GM23338 (cell line): ENCODE measurements around the gene ADGRD1. TPM values are rescaled to one million over a fixed set of nuclear protein-coding genes. Genes with fewer than 3 reads are reported as not detected.

Experiments used
- ATAC-seq: fragments of 200-7000 bp; cut with Tn5 transposase; 3 replicates; pipeline ENCODE4 v1.9.1; 2020
- DNase-seq: peaks from one replicate; pipeline ENCODE4 v3.0.0-alpha.2; 2015; ENCODE audit warnings: low spot score
- H2AFZ ChIP-seq: fragments of 200-600 bp; sonication (generic); 2 replicates; pipeline ENCODE4 v1.8.0; 2016; ENCODE audit warnings: antibody characterized with exemption, mild to moderate bottlenecking, moderate library complexity
- H3F3A ChIP-seq: fragments of 200-600 bp; sonication (generic); replicated peaks from 2 replicates; pipeline ENCODE4 v1.8.0; 2017; ENCODE audit warnings: antibody characterized with exemption, mixed run types, low read depth
- H3K27ac ChIP-seq: fragments of 200-600 bp; sonication (generic); 2 replicates; pipeline ENCODE4 v1.6.1; 2016; ENCODE audit warnings: low read depth
- H3K27me3 ChIP-seq: fragments of 200-600 bp; sonication (generic); 2 replicates; pipeline ENCODE4 v1.8.0; 2016; ENCODE audit warnings: mild to moderate bottlenecking, mixed run types, moderate library complexity; ENCODE audit not compliant: insufficient read depth
- H3K36me3 ChIP-seq: fragments of 200-600 bp; sonication (generic); 2 replicates; pipeline ENCODE4 v1.8.0; 2016; ENCODE audit warnings: mild to moderate bottlenecking; ENCODE audit not compliant: insufficient read depth
- H3K4me1 ChIP-seq: fragments of 200-600 bp; sonication (generic); 2 replicates; pipeline ENCODE4 v1.8.0; 2016; ENCODE audit warnings: mild to moderate bottlenecking, moderate library complexity; ENCODE audit not compliant: insufficient read depth
- H3K4me2 ChIP-seq: fragments of 200-600 bp; sonication (generic); 2 replicates; pipeline ENCODE4 v1.7.1; 2017; ENCODE audit warnings: mixed run types
- H3K4me3 ChIP-seq: fragments of 200-600 bp; sonication (generic); 2 replicates; pipeline ENCODE4 v1.6.1; 2016; ENCODE audit warnings: mixed run types
- H3K79me2 ChIP-seq: fragments of 200-600 bp; sonication (generic); replicated peaks from 2 replicates; pipeline ENCODE4 v1.8.0; 2017; ENCODE audit warnings: mild to moderate bottlenecking; ENCODE audit not compliant: insufficient read depth
- H3K9me2 ChIP-seq: fragments of 200-600 bp; sonication (generic); 2 replicates; pipeline ENCODE4 v1.8.0; 2017; ENCODE audit not compliant: insufficient read depth
- H4K20me1 ChIP-seq: fragments of 200-600 bp; sonication (generic); replicated peaks from 2 replicates; pipeline ENCODE4 v1.8.0; 2017; ENCODE audit warnings: mild to moderate bottlenecking; ENCODE audit not compliant: insufficient read depth
- H3K27ac Mint-ChIP-seq: 2 replicates; pipeline ENCODE4 v1.8.0; 2020; ENCODE audit warnings: inconsistent platforms, mild to moderate bottlenecking, moderate library complexity, mixed read lengths
- H3K27me3 Mint-ChIP-seq: 3 replicates; pipeline ENCODE4 v1.8.0; 2022; ENCODE audit warnings: low read depth, mild to moderate bottlenecking, moderate library complexity, mixed read lengths, inconsistent platforms; ENCODE audit not compliant: insufficient read depth, poor library complexity
- H3K36me3 Mint-ChIP-seq: 3 replicates; pipeline ENCODE4 v1.8.0; 2021; ENCODE audit warnings: low read depth, mild to moderate bottlenecking, inconsistent platforms, moderate library complexity, mixed read lengths
- H3K4me1 Mint-ChIP-seq: 3 replicates; pipeline ENCODE4 v1.8.0; 2020; ENCODE audit warnings: mild to moderate bottlenecking, inconsistent platforms, mixed read lengths
- H3K4me3 Mint-ChIP-seq: 3 replicates; pipeline ENCODE4 v1.8.0; 2021; ENCODE audit warnings: moderate library complexity, mild to moderate bottlenecking, inconsistent platforms, mixed read lengths
- H3K9me3 Mint-ChIP-seq: 3 replicates; pipeline ENCODE4 v1.8.0; 2020; ENCODE audit warnings: moderate library complexity, mild to moderate bottlenecking, inconsistent platforms, mixed read lengths
- CREB1 ChIP-seq: fragments of 250-450 bp; sonication (Bioruptor Pico); IDR thresholded peaks from 2 replicates; pipeline ENCODE4 v1.5.0; 2020; ENCODE audit warnings: low read depth, mild to moderate bottlenecking, moderate library complexity
- ETS1 ChIP-seq: IDR thresholded peaks from 2 replicates; pipeline ENCODE4 v1.6.1; 2016; ENCODE audit warnings: antibody characterized with exemption
- JUNB ChIP-seq: IDR thresholded peaks from one replicate; pipeline ENCODE4 v1.6.1; 2016; ENCODE audit warnings: antibody characterized with exemption; ENCODE audit not compliant: unreplicated experiment
- NANOG ChIP-seq: IDR thresholded peaks from 2 replicates; pipeline ENCODE4 v1.6.1; 2016; ENCODE audit warnings: antibody characterized with exemption, borderline replicate concordance
- POLR2AphosphoS5 ChIP-seq: IDR thresholded peaks from 2 replicates; pipeline ENCODE4 v1.6.1; 2016; ENCODE audit warnings: antibody characterized with exemption, low read depth
- REST ChIP-seq: IDR thresholded peaks from one replicate; pipeline ENCODE4 v1.6.1; 2018; ENCODE audit warnings: antibody characterized with exemption; ENCODE audit not compliant: unreplicated experiment
- ZNF114 ChIP-seq: fragments of 250-450 bp; sonication (Bioruptor Pico); IDR thresholded peaks from 2 replicates; pipeline ENCODE4 v1.5.0; 2020; ENCODE audit warnings: mild to moderate bottlenecking, moderate library complexity
- ZNF331 ChIP-seq: fragments of 250-450 bp; sonication (Bioruptor Pico); IDR thresholded peaks from 2 replicates; pipeline ENCODE4 v1.5.0; 2020; ENCODE audit warnings: low read depth, mild to moderate bottlenecking, moderate library complexity
- ZNF462 ChIP-seq: fragments of 250-450 bp; sonication (Bioruptor Pico); IDR thresholded peaks from 2 replicates; pipeline ENCODE4 v1.5.0; 2020; ENCODE audit warnings: mild to moderate bottlenecking, moderate library complexity
- polyA plus RNA-seq: library from polyadenylated mRNA; unstranded; fragments of >200 nt; fragmentation: Nextera tagmentation; extraction: Ambion mirVana; gene quantifications from 2 replicates; pipeline ENCODE4 v1.2.1, GENCODE V29; 2016
- total RNA-seq: library from RNA; depleted of rRNA; stranded (reverse); fragments of >200 nt; shearing (Covaris generic); gene quantifications from 2 replicates; pipeline ENCODE4 v1.2.3, GENCODE V29; 2014
- TF ChIP-seq, protein P1 (sequence below), 2 experiments: fragments of 200-600 bp in 1 of 2; sonication (generic) in 1 of 2; conservative IDR thresholded peaks; 2 replicates each; pipeline versions ENCODE4 v1.5.1 to v1.6.1; 2016 to 2017; ENCODE audit warnings: antibody characterized with exemption in 2 of 2, low read depth in 2 of 2, mild to moderate bottlenecking in 2 of 2, moderate library complexity in 1 of 2

Gene ADGRD1
- total and polyA plus RNA-seq, 2 experiments from 2014 or later, result 1.4 TPM; not detected in 1

GRCh38 chr12:131152587-131152986 is 198.9 kb downstream of the ADGRD1 start (continued):
- no peak for TF ChIP-seq CREB1 (CRISPR knock-in tag)
- TF ChIP-seq POLR2AphosphoS5, result no peak
- TF ChIP-seq, protein P1, sequence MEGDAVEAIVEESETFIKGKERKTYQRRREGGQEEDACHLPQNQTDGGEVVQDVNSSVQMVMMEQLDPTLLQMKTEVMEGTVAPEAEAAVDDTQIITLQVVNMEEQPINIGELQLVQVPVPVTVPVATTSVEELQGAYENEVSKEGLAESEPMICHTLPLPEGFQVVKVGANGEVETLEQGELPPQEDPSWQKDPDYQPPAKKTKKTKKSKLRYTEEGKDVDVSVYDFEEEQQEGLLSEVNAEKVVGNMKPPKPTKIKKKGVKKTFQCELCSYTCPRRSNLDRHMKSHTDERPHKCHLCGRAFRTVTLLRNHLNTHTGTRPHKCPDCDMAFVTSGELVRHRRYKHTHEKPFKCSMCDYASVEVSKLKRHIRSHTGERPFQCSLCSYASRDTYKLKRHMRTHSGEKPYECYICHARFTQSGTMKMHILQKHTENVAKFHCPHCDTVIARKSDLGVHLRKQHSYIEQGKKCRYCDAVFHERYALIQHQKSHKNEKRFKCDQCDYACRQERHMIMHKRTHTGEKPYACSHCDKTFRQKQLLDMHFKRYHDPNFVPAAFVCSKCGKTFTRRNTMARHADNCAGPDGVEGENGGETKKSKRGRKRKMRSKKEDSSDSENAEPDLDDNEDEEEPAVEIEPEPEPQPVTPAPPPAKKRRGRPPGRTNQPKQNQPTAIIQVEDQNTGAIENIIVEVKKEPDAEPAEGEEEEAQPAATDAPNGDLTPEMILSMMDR (conservative IDR thresholded peaks at IDR 0.05; ENCODE audit: low read depth in 2 of 2), result no peak

DNA sequence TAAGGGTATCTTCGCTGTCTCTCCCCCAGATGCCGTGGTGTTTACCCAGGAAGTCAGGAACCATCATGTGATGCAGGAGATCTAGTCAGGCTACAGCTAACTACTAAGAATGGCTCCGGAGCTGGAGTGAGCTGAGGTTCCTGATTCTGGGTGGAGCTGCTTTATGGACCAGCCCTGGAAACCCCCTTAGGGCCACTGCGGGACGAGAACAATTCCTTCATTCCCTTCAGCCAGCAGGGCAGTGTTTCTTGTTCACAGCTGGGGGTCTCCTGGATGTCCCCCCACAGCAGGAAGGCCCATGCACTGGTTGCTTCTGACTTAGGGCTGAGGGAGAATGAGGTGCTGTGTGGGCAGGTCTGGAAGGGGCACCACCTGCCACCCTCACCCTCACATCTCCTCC is 199.3 kb downstream of the ADGRD1 start:
- Histone ChIP-seq H3K36me3 (no peaks in the 10 kb centered on the region), H3K4me3 (no peak overlapping the region), H3F3A (no peaks in the 10 kb centered on the region), H3K79me2 (no peaks in the 10 kb centered on the region), H2AFZ (no peak overlapping the region), H3K27ac (no peak overlapping the region), H3K27me3 (no peaks in the 10 kb centered on the region), H3K4me1 (no peaks in the 10 kb centered on the region), H3K9me2 (no peaks in the 10 kb centered on the region), H3K4me2 (no peak overlapping the region), H4K20me1 (no peaks in the 10 kb centered on the region)
- H3K4me1 Mint-ChIP-seq, result no peaks in the 10 kb centered on the region
- H3K4me3 Mint-ChIP-seq, result no peak overlapping the region
- H3K27me3 Mint-ChIP-seq, result no peaks in the 10 kb centered on the region
- ATAC-seq (no peak), DNase-seq (no peak)
- no peaks in the 10 kb centered on the region for H3K36me3 Mint-ChIP-seq
- no peaks in the 10 kb centered on the region; the same call in 1 of the 3 replicates for H3K9me3 Mint-ChIP-seq
- H3K27ac Mint-ChIP-seq, result no peak overlapping the region
- TF ChIP-seq ETS1 (no peak), ZNF462 (CRISPR knock-in tag) (no peak), REST (no peak), ZNF331 (no peak), ZNF114 (CRISPR knock-in tag) (no peak), JUNB (no peak), NANOG (no peak), CREB1 (CRISPR knock-in tag) (no peak)
- TF ChIP-seq, protein P1 (conservative IDR thresholded peaks at IDR 0.05; ENCODE audit: low read depth in 2 of 2), result no peak
